ENCODE measurements around the gene MLLT6.

MLLT6 gene

GRCh38 chr17:38762231-38762630, 57.2 kb downstream of the MLLT6 start:
- no peak for DNase-seq (ENCODE audit: low read depth in 2 of 2)

- DNase-seq (ENCODE audit: low read depth in 2 of 2): no peak
Measured at GRCh38 chr17:38766341-38766740, 61.3 kb downstream of the MLLT6 start.

GRCh38 chr17:38768417-38768816, 63.3 kb downstream of the MLLT6 start:
- no peak for DNase-seq (ENCODE audit: low read depth in 2 of 2)

GRCh38 chr17:38773258-38773657, 68.2 kb downstream of the MLLT6 start:
- no peak for DNase-seq (ENCODE audit: low read depth in 2 of 2)

- no peak for DNase-seq (ENCODE audit: low read depth in 2 of 2)
Measured at GRCh38 chr17:38777641-38778250, 72.7 kb downstream of the MLLT6 start.
